Fibroblast of pulmonary artery (primary cell): ENCODE results near the gene PTCH2.

Source experiments
- DNase-seq: peaks from one replicate; pipeline ENCODE4 v3.0.0-alpha.2; 2010; ENCODE audit warnings: low read depth
- H3K4me3 ChIP-seq: replicated peaks from 2 replicates; pipeline ENCODE4 v1.5.1; 2011; ENCODE audit warnings: low read depth, mild to moderate bottlenecking, control low read depth, low read length, moderate library complexity
- CTCF ChIP-seq: IDR thresholded peaks from 2 replicates; pipeline ENCODE4 v1.5.1; 2011; ENCODE audit warnings: mild to moderate bottlenecking, control low read depth, low read length, inconsistent platforms; ENCODE audit errors: missing control alignments

Gene PTCH2

GRCh38 chr1:44842862-44843655 lies at the start of gene PTCH2:
Gene PTCH2 (minus strand): TSS chr1:44843253. CDS start chr1:44842932, 321 bp downstream.
- peak within 1 kb of the TSS; percentile 55 for H3K4me3 ChIP-seq
- TF ChIP-seq CTCF = no peak
- DNase-seq = peak; percentile 67

GRCh38 chr1:44890007-44890406 lies 47.0 kb upstream of the PTCH2 start:
- no peak for TF ChIP-seq CTCF

GRCh38 chr1:44885406-44885805 lies 42.4 kb upstream of the PTCH2 start:
- TF ChIP-seq CTCF = no peak

More at GRCh38 chr1:44890007-44890406, 47.0 kb upstream of the PTCH2 start:
- no peak for DNase-seq
- H3K4me3 ChIP-seq = no peak overlapping the region

GRCh38 chr1:44884746-44885145 lies 41.7 kb upstream of the PTCH2 start:
- H3K4me3 ChIP-seq = no peak overlapping the region
- peak; percentile 47 for DNase-seq
- no peak for TF ChIP-seq CTCF

More at GRCh38 chr1:44885406-44885805, 42.4 kb upstream of the PTCH2 start:
- no peak for DNase-seq
- H3K4me3 ChIP-seq = no peak overlapping the region

GRCh38 chr1:44881011-44881632 lies 38.1 kb upstream of the PTCH2 start:
- no peak overlapping the region for H3K4me3 ChIP-seq
- DNase-seq = peak; percentile 48
- TF ChIP-seq CTCF = no peak

GRCh38 chr1:44874155-44874554 lies 31.1 kb upstream of the PTCH2 start:
- DNase-seq = no peak
- H3K4me3 ChIP-seq = no peak overlapping the region
- no peak for TF ChIP-seq CTCF
